Breast epithelium (tissue), 3 donors: Measurements from ENCODE around the gene ZNF627.

Experiments
- CTCF ChIP-seq, 3 donors: fragments of 450-650 bp; IDR thresholded peaks; one replicate each; pipeline ENCODE4 v1.5.1; 2016 to 2017; ENCODE audit warnings: antibody characterized with exemption in 3 of 3, mild to moderate bottlenecking in 3 of 3, moderate library complexity in 3 of 3
- POLR2A ChIP-seq: fragments of 450-650 bp; IDR thresholded peaks from one replicate; pipeline ENCODE4 v1.6.1; 2016; ENCODE audit warnings: antibody characterized with exemption, mild to moderate bottlenecking, moderate library complexity
- POLR2AphosphoS5 ChIP-seq, 3 donors: sonication (generic); formaldehyde crosslinking; IDR thresholded peaks; one replicate each; pipeline ENCODE4 v1.6.1; 2017; ENCODE audit warnings: antibody characterized with exemption in 3 of 3

- TF ChIP-seq POLR2A (peak; percentile 86), POLR2AphosphoS5 (IDR thresholded peaks at IDR 0.05) (peak; percentile 84 to 96 (median 89)), CTCF (IDR thresholded peaks at IDR 0.05) (peak in 1 of 3 donors; percentile 27)
These were observed 38.1 kb upstream of the ZNF627 start, which contains the start of gene ELOF1 for GRCh38 chr19:11558881-11559828.
